Right lobe of liver (tissue), 6 donors: ENCODE data around the gene FAM184A. TPM values are rescaled to one million over a fixed set of nuclear protein-coding genes. Genes with fewer than 3 reads are reported as not detected.

Source experiments
- ATAC-seq, 4 donors: fragments of 200-7000 bp; cut with Tn5 transposase; one replicate each; pipeline ENCODE4 v1.9.1; 2020; ENCODE audit warnings: mild to moderate bottlenecking in 4 of 4, moderate library complexity in 4 of 4
- DNase-seq, 3 donors: peaks; one replicate each; pipeline ENCODE4 v3.0.0-alpha.2; 2020
- H3K27ac ChIP-seq, 3 donors: fragments of 200-600 bp; one replicate each; pipeline ENCODE4 v1.8.0; 2022
- H3K27me3 ChIP-seq, 2 donors: fragments of 200-600 bp; one replicate each; pipeline ENCODE4 v1.8.0; 2022
- H3K36me3 ChIP-seq, 4 donors: fragments of 200-600 bp; sonication (generic) in 1 of 4; one replicate each; pipeline versions ENCODE4 v1.5.1 to v1.8.0; 2017 to 2022; ENCODE audit warnings: control low read depth in 1 of 4
- H3K4me1 ChIP-seq, 4 donors: fragments of 200-600 bp; sonication (generic) in 1 of 4; one replicate each; pipeline versions ENCODE4 v1.5.1 to v1.8.0; 2017 to 2022; ENCODE audit warnings: control low read depth in 1 of 4
- H3K4me3 ChIP-seq, 3 donors: fragments of 200-600 bp; one replicate each; pipeline ENCODE4 v1.8.0; 2022
- H3K9me3 ChIP-seq, 4 donors: fragments of 200-600 bp; sonication (generic) in 1 of 4; one replicate each; pipeline versions ENCODE4 v1.5.1 to v1.8.0; 2017 to 2022; ENCODE audit warnings: control low read depth in 1 of 4
- CTCF ChIP-seq, 4 donors: fragments of 200-600 bp in 3 of 4; fragments of 450-650 bp in 1 of 4; IDR thresholded peaks; one replicate each; pipeline versions ENCODE4 v1.5.1 to v1.8.0; 2016 to 2022; ENCODE audit warnings: antibody characterized with exemption in 4 of 4, mild to moderate bottlenecking in 2 of 4
- POLR2A ChIP-seq: fragments of 450-650 bp; IDR thresholded peaks from one replicate; pipeline ENCODE4 v1.6.1; 2017; ENCODE audit warnings: antibody characterized with exemption, mild to moderate bottlenecking
- WGBS: methylation state at CpG from one replicate; pipeline ENCODE4 v1.1.6; 2018; ENCODE audit warnings: low coverage, low lambda C conversion rate; ENCODE audit not compliant: insufficient coverage; ENCODE audit errors: missing lambda C conversion rate; 5-methylcytosine and 5-hydroxymethylcytosine counted together
- intact Hi-C, 2 donors: fragments of 100-400 bp; cut with DNase I; formaldehyde crosslinking; loops; one replicate each; pipeline versions ENCODE4 v1.11.2 to v1.14.1; 2022
- total RNA-seq, 6 experiments: library from RNA; depleted of rRNA in 2 of 6; stranded (reverse); fragments of >200 nt in 2 of 6; fragmentation: NEBNext Ultra II Directional in 3 of 6; extraction: Animal tissue kit (Norgen Biotek cat#: 25700) in 3 of 6; gene quantifications; one replicate each; pipeline versions ENCODE4 v1.1.0 to v1.2.4, GENCODE V29; 2016 to 2023
- donor health status: DM: no; HTN: yes; CAD: no.
- donor health status: DM: no; HTN: no; CAD: no.
- donor health status: DM: no; HTN: no; CAD: no.
- donor health status: DM: no; HTN: yes; CAD: no.
- donor health status: DM: no; HTN: yes; CAD: no.

FAM184A gene
- total RNA-seq, 6 experiments from 2014 or later = 2.5 to 5.0 (median 3.2) TPM

DNA sequence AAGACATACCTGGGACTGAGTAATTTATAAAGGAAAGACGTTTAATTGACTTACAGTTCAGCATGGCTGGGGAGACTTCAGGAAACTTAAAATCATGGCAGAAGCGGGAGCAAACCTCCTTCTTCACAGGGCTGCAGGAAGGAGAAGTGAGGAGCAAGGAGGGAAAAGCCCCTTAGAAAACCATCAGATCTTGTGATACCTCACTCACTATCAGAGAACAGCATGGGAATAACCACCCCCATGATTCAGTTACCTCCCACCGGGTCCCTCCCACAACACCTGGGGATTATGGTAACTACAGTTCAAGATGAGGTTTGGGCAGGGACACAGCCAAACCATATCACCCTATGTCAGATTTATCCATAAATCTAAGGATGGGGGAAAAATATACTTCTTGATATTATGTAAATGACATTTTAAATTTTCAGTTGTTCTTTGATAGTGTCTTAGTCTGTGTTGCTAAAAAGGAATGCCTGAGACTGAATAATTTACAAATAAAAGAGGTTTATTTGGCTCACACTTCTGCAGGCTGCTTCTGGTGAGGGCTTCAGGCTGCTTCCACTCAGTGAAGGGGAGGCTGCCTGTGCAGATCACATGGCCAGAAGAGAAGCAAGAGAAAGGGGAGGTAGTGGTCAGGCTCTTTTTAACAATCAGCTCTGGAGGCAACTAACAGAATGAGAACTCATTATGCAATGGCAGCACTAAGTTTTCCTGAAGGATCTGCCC, 142.3 kb downstream of the FAM184A start:
- H3K36me3 ChIP-seq = peaks cover 0 to 4% (median under 1%) of the 10 kb centered on the region in 4 donors
- DNase-seq (no peak), ATAC-seq (no peak)
- 85% methylated on average over 2 of the region's 3 CpGs for whole genome bisulfite sequencing
- H3K9me3 ChIP-seq = no peaks in the 10 kb centered on the region
- H3K4me3 ChIP-seq = no peak overlapping the region
- no peaks in the 10 kb centered on the region for H3K27me3 ChIP-seq
- peaks cover 0 to 9% (median 0%) of the 10 kb centered on the region in 4 donors for H3K4me1 ChIP-seq
- H3K27ac ChIP-seq = no peak overlapping the region
- TF ChIP-seq POLR2A (no peak), CTCF (IDR thresholded peaks at IDR 0.05) (no peak)
- intact Hi-C loops = no loop called here

GRCh38 chr6:118935331-118935668, 143.2 kb downstream of the FAM184A start:
- no peaks in the 10 kb centered on the region for H3K9me3 ChIP-seq
- TF ChIP-seq POLR2A = no peak
- no peak for TF ChIP-seq CTCF (IDR thresholded peaks at IDR 0.05)
- peak overlapping the region; percentile 76 to 85 (median 81) for H3K27ac ChIP-seq
- ATAC-seq (no peak), DNase-seq (no peak)
- 29% methylated on average over 1 of the region's 1 CpG for WGBS
- intact Hi-C loops = no loop called here
- H3K36me3 ChIP-seq = peaks cover 0 to 10% (median 1%) of the 10 kb centered on the region in 4 donors
- H3K27me3 ChIP-seq = no peaks in the 10 kb centered on the region
- H3K4me3 ChIP-seq = peak overlapping the region; percentile 59 to 81 (median 71)
- H3K4me1 ChIP-seq = peaks cover 0 to 9% (median 0%) of the 10 kb centered on the region in 4 donors

GRCh38 chr6:118934461-118935330, 143.8 kb downstream of the FAM184A start, which contains the start of gene MCM9:
Gene MCM9 (minus strand): TSS chr6:118935159. CDS start chr6:118931723, 3,436 bp downstream.
- intact Hi-C loops = no loop called here
- H3K27ac ChIP-seq = peak within 1 kb of the TSS; percentile 76 to 85 (median 81)
- peaks cover 0 to 9% (median 0%) of the 10 kb centered on the region in 4 donors for H3K4me1 ChIP-seq
- DNase-seq (peak; percentile 95 to 96 (median 96)), ATAC-seq (peak; percentile 93 to 99 (median 95))
- TF ChIP-seq POLR2A (peak; percentile 89), CTCF (IDR thresholded peaks at IDR 0.05) (no peak)
- H3K27me3 ChIP-seq = no peaks in the 10 kb centered on the region
- H3K36me3 ChIP-seq = peaks cover 0 to 10% (median 1%) of the 10 kb centered on the region in 4 donors
- WGBS = under 1% methylated on average over 34 of the region's 95 CpGs
- peak within 1 kb of the TSS; percentile 59 to 81 (median 71) for H3K4me3 ChIP-seq
- H3K9me3 ChIP-seq = no peaks in the 10 kb centered on the region

DNA sequence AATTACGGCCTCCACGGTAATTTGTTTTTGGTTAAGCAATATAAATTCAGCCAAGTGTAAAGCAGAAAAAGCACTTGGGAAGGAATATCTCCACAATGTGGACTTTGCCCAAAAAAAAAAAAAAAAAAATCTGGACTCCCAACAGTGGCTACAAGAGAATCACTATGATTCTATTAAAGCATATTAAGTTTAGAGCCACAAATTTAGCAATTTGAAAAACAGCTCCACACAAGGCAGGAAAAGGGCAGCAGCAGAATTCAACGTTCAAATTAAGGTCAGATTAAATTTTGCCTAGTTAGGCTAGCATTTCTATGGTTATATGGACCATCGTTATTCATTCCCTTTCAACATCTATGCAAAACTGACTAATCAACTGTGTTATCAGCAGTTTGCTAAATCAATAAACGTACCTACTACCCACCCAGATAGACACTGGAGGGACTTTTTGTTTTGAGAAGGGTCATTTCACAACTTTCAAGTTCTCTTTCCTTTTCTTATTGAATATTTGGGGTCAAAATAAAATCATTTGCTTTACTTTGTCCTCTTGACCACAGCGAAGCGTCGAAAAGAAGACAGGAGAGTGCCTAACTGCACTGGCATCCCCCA, 144.5 kb downstream of the FAM184A start:
- 10% methylated on average over 8 of the region's 8 CpGs for WGBS
- H3K27me3 ChIP-seq = no peaks in the 10 kb centered on the region
- TF ChIP-seq POLR2A (no peak), CTCF (IDR thresholded peaks at IDR 0.05) (no peak)

More for the DNA sequence above, 144.5 kb downstream of the FAM184A start:
- intact Hi-C loops = no loop called here
- Histone ChIP-seq H3K4me3 (peak overlapping the region; percentile 59 to 81 (median 71)), H3K9me3 (no peaks in the 10 kb centered on the region), H3K4me1 (peaks cover 0 to 9% (median 0%) of the 10 kb centered on the region in 4 donors), H3K27ac (peak overlapping the region in 2 of 3 donors; percentile 81 to 85), H3K36me3 (peaks cover 0 to 10% (median 1%) of the 10 kb centered on the region in 4 donors)
- no peak for DNase-seq
- ATAC-seq = peak in 2 of 4 donors; percentile 2 to 12
